ENCODE data around the gene RPL23. TPM values are rescaled to one million over a fixed set of nuclear protein-coding genes. Genes with fewer than 3 reads are reported as not detected.

RPL23 gene
- polyA plus RNA-seq, 1 experiment = 1,440 TPM

- Histone ChIP-seq H3K4me3 (ENCODE audit: low read depth, low read length) (no peak overlapping the region), H3K36me3 (ENCODE audit: control insufficient read depth, insufficient read depth, low read length) (peaks cover 63% of the 10 kb centered on the region), H3K27me3 (ENCODE audit: control insufficient read depth, insufficient read depth, low read length) (no peaks in the 10 kb centered on the region)
- DNase-seq (ENCODE audit: low read depth) = no peak
- CTCF ChIA-PET = no interaction called here
- POLR2A ChIA-PET = no interaction called here
- TF ChIP-seq CTCF (IDR thresholded peaks at IDR 0.05; ENCODE audit: insufficient read depth, low read depth, low read length) = no peak
Measured at GRCh38 chr17:38890410-38890746, 36.9 kb upstream of the RPL23 start.

DNA sequence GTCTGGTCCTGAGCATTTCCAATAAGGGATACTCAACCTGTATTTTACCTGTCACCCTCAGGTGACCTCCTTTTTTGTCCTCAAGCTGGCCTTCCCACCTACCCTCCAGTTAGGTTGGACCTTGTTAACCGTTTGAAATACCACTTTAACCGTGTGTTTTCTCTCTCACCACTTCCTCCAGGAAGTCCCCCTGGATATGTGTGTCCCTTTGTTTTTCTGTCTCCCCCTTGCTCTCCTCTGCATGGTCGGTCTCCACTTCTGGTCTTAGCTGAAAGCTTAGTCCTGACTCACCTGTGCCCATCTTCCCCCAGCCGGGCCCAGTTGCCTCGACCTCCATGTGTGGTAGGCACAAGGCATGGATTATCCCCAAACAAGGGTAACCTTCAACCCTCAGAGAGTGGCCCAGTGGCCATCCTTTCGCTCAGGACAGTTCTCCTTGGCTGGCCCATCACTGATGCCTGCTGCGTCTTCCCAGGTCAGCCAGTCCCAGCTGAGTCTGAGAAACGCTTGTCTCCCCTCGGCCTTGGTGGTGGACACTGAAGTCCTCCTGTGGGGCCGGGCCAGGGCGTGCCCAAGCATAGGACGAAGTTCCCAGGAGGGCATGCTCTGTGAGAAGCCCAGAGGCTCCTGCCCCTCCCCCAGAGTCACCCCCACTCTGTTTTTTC lies 36.4 kb upstream of the RPL23 start:
- ChIA-PET POLR2A (no interaction called here), CTCF (no interaction called here)
- Histone ChIP-seq H3K27me3 (ENCODE audit: control insufficient read depth, insufficient read depth, low read length) (no peaks in the 10 kb centered on the region), H3K36me3 (ENCODE audit: control insufficient read depth, insufficient read depth, low read length) (peaks cover 66% of the 10 kb centered on the region), H3K4me3 (ENCODE audit: low read depth, low read length) (no peak overlapping the region)
- no peak for TF ChIP-seq CTCF (IDR thresholded peaks at IDR 0.05; ENCODE audit: insufficient read depth, low read depth, low read length)
- no peak for DNase-seq (ENCODE audit: low read depth)

- DNase-seq (ENCODE audit: low read depth) = no peak
- POLR2A ChIA-PET = no interaction called here
- H3K4me3 ChIP-seq (ENCODE audit: low read depth, low read length) = no peak overlapping the region
- no peak for TF ChIP-seq CTCF (IDR thresholded peaks at IDR 0.05; ENCODE audit: insufficient read depth, low read depth, low read length)
- H3K36me3 ChIP-seq (ENCODE audit: control insufficient read depth, insufficient read depth, low read length) = peaks cover 63% of the 10 kb centered on the region
- CTCF ChIA-PET = no interaction called here
- H3K27me3 ChIP-seq (ENCODE audit: control insufficient read depth, insufficient read depth, low read length) = no peaks in the 10 kb centered on the region
Measured at GRCh38 chr17:38888842-38889241, 35.3 kb upstream of the RPL23 start.

- peaks cover 53% of the 10 kb centered on the region for H3K36me3 ChIP-seq (ENCODE audit: control insufficient read depth, insufficient read depth, low read length)
- ChIA-PET CTCF (no interaction called here), POLR2A (no interaction called here)
- H3K4me3 ChIP-seq (ENCODE audit: low read depth, low read length) = no peak overlapping the region
- H3K27me3 ChIP-seq (ENCODE audit: control insufficient read depth, insufficient read depth, low read length) = no peaks in the 10 kb centered on the region
- no peak for TF ChIP-seq CTCF (IDR thresholded peaks at IDR 0.05; ENCODE audit: insufficient read depth, low read depth, low read length)
- no peak for DNase-seq (ENCODE audit: low read depth)
Measured at GRCh38 chr17:38886643-38887010, 33.1 kb upstream of the RPL23 start.

- DNase-seq (ENCODE audit: low read depth) = no peak
- Histone ChIP-seq H3K27me3 (ENCODE audit: control insufficient read depth, insufficient read depth, low read length) (no peaks in the 10 kb centered on the region), H3K4me3 (ENCODE audit: low read depth, low read length) (no peak overlapping the region), H3K36me3 (ENCODE audit: control insufficient read depth, insufficient read depth, low read length) (peaks cover 51% of the 10 kb centered on the region)
- ChIA-PET CTCF (interaction anchor here (1.2 kb wide), 2 partner anchors 16 kb away, joined by 3 read pairs; partner anchors contain the start of gene LASP1), POLR2A (no interaction called here)
- no peak for TF ChIP-seq CTCF (IDR thresholded peaks at IDR 0.05; ENCODE audit: insufficient read depth, low read depth, low read length)
Measured at GRCh38 chr17:38885728-38886642, 32.5 kb upstream of the RPL23 start.
